GM18519 (cell line): ENCODE measurements around the gene EML2.

Experiments used
- ATAC-seq: cut with Tn5 transposase; IDR thresholded peaks from one replicate; pipeline ENCODE4 v1.9.1; 2021; ENCODE audit warnings: mild to moderate bottlenecking, moderate library complexity; ENCODE audit not compliant: unreplicated experiment, low FRiP score

EML2 gene

GRCh38 chr19:45590300-45591003 is 48.7 kb downstream of the EML2 start:
- no peak for ATAC-seq

GRCh38 chr19:45589768-45590167 is 49.4 kb downstream of the EML2 start:
- ATAC-seq, result no peak

DNA sequence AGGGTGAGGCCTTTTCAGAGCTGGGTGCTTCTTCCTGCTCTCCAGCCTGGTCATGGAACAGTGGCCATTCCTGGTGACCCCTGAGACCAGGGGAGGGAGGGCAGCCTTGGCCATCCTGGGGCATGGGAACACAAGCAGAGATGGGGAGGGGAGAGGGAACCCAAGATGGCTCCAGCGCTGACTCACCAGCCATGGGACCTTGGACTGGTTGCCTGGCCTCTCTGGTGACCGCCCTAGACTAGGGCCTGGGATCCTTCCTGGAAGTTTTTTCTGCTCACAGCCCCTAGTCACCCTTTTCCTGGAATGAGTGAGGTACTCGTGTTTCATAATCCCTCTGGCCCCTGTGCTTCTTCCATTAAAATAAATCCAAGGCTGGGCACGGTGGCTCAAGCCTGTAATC is 51.3 kb downstream of the EML2 start:
- no peak for ATAC-seq

GRCh38 chr19:45585158-45585577 is 54.0 kb downstream of the EML2 start:
- ATAC-seq, result no peak

- peak; percentile 86 for ATAC-seq
These were observed 54.7 kb downstream of the EML2 start, which contains the start of gene OPA3 for GRCh38 chr19:45584332-45585157. Gene OPA3 (minus strand): TSS chr19:45584802. CDS start chr19:45584764, 38 bp downstream.

DNA sequence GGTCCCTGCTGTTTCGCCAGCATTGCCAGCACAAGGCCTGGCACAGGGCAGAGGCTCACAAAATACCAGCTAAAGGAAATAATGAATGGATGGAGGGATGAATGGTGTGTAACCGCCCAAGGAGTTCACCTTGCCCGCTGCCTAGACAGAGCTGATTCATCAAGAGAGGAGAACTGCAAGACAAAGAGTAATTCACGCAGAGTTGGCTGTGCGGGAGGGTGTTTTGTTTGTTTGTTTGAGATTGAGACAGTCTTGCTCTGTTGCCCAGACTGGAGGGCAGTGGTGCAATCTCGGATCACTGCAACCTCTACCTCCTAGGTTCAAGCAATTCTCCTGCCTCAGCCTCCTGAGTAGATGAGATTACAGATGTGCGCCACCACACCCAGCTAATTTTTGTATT is 57.6 kb downstream of the EML2 start:
- no peak for ATAC-seq

DNA sequence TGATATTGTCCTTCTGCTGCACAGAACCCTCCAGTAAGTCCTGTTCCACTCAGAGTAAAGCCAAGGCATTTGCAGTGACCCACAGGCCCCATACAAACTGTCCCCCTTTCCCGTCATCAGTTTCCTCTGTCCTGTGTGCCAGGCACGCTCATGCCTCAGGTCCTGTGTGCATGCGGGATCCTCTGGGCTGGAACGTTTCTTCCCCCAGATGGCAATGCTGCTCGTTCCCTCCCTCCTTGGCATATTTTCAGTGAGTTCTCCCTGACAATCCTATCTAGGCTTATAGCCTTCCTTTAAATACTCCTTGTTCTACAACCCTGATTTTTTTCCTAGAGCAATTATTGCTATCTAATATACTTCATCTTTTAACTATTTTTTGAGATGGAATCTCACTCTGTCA is 60.3 kb downstream of the EML2 start:
- no peak for ATAC-seq

GRCh38 chr19:45577111-45577905 is 61.9 kb downstream of the EML2 start:
- ATAC-seq, result no peak

DNA sequence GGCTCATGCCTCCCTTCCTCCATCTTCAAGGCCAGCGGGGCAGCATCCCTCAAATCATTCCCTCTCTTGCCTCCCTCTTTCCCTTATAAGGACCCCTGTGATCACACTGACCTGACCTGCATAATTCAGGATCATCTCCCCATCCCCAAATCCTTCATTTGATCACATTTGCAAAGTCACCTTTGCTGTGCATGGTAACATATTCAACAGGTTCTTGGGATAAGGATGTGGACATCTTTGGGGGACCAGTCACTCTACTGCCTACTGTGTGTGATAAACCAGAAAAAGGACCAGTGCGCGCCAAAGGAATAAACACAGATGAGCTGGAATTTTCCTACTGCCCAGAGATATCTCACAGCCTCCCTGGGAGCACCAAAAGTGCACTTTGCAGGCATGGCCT is 62.5 kb downstream of the EML2 start:
- no peak for ATAC-seq

- no peak for ATAC-seq
These were observed 64.0 kb downstream of the EML2 start for GRCh38 chr19:45575216-45575615.

- ATAC-seq, result no peak
These were observed 64.7 kb downstream of the EML2 start for GRCh38 chr19:45574526-45574925.

DNA sequence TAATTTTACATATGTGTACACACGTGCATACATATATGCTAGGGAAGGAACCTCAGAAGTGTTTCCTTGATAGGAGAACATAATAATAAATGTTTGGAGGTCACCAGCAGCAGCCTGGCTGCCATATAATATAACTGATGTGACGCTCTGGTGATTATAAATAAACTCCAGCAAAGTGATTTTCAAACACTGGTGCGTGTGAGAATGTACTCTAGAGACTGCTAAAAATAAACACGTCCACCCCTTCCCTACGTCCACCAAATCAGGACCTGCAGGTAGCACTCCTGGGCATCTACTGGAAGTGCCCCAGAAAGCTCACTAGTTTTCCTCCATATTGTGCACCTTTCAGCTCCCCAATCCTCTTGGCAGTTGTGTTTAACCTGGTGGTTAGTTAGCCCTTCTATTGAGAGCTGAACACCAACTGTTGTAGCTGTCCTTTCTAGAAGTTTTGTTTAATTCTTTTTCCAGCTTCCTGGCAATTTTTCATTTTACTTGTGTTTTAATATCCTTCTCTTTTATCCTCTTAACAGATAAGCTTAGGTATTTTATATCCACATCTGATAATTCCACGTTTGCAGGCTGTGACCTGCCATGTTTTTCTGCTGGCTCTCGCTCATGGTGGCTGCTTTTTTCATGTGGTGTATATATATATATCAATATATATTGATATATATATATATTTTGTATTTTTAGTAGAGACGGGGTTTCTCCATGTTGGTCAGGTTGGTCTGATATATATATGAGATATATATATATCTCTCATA is 67.6 kb downstream of the EML2 start:
- ATAC-seq, result no peak

DNA sequence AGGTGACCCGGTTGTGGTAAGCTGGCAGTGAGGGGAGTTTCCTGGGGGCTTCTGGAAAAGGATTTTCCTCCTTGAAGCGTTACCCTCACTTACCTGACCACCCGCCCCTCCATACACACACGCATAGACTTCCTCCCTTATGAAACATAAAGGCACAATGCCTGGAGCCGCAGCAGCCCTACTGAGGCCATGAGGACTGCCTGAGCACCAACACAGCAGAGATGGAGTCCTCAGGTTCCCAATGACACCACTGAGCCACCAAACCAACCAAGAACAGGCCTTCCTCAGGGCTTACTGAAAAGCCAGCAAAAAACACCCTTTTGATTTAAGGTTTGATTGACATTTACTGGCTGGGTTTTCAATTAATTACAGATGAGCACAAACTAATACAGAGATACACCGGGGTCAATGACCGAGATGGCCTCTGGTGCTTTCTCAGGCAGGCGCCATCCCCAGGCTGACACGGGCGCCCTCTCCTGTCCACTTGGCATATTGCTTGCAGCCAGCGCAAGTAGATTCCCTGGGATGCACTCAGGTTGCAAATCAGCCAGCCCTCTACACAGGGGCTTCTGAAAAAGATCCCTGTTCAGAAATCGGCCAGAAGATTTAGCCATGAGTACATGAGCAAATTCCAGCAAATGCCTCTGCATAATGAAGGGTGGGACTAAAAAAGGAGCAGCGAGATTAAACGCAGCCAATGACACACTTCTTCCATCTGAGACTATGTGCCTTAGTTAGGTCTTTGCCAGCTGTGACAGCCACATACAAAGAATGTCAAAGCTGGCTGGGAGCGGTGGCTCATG is 69.4 kb downstream of the EML2 start:
- no peak for ATAC-seq

DNA sequence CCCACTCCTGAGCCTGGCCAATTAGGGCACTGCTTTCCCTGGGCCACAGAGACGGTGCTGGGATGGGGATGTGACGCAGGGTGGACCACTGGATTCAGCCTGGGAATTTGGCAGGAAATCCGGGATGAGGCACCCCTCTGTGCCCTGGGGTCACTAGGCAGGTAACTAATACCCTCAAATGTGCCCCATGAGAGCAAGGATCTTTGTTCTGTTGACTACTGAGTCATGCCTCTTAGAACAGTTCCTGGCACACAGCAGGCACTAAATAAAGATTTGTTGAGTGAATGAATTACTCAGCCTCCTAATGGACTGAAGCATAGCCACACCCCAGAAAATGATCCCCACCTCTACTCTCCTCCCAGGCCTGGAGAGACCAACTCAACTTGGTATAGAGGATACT is 70.5 kb downstream of the EML2 start:
- no peak for ATAC-seq

DNA sequence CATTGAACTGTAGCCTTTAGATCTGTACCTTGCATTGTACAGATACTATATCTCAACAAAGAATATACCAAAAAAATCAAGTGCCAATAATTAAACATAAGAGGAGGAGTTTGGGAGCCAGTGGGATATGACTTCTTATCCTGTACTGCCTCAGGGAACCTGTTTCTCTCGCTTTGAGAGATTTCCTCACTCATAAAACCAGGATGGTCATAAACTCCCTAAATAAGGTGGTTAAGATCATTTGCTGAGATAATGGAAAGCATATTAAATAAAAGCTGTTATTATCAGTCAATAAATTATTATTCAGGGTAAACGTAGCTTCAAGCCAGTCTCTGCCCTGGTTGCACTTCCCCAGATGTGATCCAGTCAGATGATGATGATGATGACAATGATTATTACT is 71.6 kb downstream of the EML2 start:
- ATAC-seq, result no peak

GRCh38 chr19:45564131-45564780 is 74.9 kb downstream of the EML2 start:
- ATAC-seq, result no peak

DNA sequence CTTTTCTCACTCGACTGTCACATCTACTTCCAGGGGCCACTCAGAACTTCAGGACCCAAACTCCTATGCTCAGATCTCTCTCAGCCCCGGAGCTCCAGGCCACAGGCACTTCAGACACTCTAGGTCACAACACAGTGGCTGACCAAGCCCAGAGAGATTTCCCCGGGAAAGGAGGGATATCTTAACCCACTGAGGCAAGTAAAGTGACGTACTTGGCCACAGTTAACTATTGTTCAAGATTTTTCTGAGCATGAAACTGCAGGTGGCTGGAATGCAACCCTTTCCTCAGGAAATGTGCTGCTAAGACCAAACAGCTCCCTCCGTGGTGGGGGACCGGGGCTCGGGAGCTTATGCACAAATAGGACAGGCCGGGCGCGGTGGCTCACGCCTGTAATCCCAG is 78.5 kb downstream of the EML2 start:
- ATAC-seq, result no peak

- ATAC-seq, result no peak
These were observed 79.2 kb downstream of the EML2 start for GRCh38 chr19:45560038-45560437.
